NB4 (cell line): ENCODE data around the gene PHLDB3.

Experiments used
- DNase-seq: peaks from one replicate; pipeline ENCODE4 v3.0.0; 2010; ENCODE audit warnings: low read depth
- H3K4me3 ChIP-seq: one replicate; pipeline ENCODE4 v1.5.1; 2011; ENCODE audit warnings: mild to moderate bottlenecking, low read depth, low read length, moderate library complexity
- MYC ChIP-seq: IDR thresholded peaks from 2 replicates; pipeline ENCODE4 v1.6.1; 2011; ENCODE audit warnings: low read depth, low read length
- POLR2A ChIP-seq: IDR thresholded peaks from 2 replicates; pipeline ENCODE4 v1.6.1; 2011; ENCODE audit warnings: mild to moderate bottlenecking; ENCODE audit not compliant: insufficient read length; ENCODE audit errors: extremely low read depth
- TF ChIP-seq, protein P1 (sequence below): IDR thresholded peaks from one replicate; pipeline ENCODE4 v1.5.1; 2012; ENCODE audit warnings: low read depth, low read length
- TF ChIP-seq, protein P2 (sequence below): IDR thresholded peaks from 2 replicates; pipeline ENCODE4 v1.6.1; 2011; ENCODE audit warnings: low read depth, low read length

Gene PHLDB3

DNA sequence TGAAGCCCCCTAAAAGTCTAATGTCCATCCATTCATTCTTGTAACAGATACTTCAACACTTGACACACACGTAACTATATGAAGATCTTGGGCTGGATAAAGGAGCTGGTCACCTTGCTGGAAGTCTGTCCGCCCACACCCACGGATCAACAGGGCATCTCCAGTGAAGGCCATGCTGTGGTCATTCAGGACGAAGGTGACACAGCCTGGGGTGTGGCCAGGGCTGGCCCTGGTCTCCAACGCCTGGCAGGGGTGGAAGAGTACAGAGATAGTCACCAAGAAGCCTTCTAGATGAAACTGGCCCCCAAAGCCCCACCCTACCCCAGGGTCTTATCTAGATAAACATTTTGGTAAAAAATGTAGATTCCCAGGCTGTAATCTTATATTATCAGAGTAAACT is 6.8 kb upstream of the PHLDB3 start:
- TF ChIP-seq, protein P1, sequence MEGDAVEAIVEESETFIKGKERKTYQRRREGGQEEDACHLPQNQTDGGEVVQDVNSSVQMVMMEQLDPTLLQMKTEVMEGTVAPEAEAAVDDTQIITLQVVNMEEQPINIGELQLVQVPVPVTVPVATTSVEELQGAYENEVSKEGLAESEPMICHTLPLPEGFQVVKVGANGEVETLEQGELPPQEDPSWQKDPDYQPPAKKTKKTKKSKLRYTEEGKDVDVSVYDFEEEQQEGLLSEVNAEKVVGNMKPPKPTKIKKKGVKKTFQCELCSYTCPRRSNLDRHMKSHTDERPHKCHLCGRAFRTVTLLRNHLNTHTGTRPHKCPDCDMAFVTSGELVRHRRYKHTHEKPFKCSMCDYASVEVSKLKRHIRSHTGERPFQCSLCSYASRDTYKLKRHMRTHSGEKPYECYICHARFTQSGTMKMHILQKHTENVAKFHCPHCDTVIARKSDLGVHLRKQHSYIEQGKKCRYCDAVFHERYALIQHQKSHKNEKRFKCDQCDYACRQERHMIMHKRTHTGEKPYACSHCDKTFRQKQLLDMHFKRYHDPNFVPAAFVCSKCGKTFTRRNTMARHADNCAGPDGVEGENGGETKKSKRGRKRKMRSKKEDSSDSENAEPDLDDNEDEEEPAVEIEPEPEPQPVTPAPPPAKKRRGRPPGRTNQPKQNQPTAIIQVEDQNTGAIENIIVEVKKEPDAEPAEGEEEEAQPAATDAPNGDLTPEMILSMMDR: no peak
- TF ChIP-seq POLR2A (no peak), MYC (no peak)
- TF ChIP-seq, protein P2, sequence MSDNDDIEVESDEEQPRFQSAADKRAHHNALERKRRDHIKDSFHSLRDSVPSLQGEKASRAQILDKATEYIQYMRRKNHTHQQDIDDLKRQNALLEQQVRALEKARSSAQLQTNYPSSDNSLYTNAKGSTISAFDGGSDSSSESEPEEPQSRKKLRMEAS: no peak
- DNase-seq: no peak
- H3K4me3 ChIP-seq: no peak overlapping the region

DNA sequence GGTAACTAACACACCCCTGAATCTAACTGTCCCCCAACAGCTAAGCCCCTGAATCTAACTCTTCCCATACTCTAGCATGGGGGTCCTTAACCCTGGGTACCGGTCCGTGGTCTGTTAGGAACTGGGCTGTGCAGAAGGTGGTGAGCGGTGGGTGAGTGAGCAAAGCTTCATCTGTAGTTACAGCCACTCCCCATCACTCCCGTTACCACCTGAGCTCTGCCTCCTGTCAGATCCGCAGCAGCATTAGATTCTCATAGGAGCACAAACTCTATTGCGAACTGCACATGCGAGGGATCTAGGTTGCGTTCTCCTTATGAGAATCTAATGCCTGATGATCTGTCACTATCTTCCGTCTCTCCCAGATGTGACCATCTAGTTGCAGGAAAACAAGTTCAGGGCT is 6.2 kb upstream of the PHLDB3 start:
- DNase-seq: no peak
- H3K4me3 ChIP-seq: no peak overlapping the region
- TF ChIP-seq POLR2A (no peak), MYC (no peak)
- TF ChIP-seq, protein P2: no peak
- TF ChIP-seq, protein P1: no peak

DNA sequence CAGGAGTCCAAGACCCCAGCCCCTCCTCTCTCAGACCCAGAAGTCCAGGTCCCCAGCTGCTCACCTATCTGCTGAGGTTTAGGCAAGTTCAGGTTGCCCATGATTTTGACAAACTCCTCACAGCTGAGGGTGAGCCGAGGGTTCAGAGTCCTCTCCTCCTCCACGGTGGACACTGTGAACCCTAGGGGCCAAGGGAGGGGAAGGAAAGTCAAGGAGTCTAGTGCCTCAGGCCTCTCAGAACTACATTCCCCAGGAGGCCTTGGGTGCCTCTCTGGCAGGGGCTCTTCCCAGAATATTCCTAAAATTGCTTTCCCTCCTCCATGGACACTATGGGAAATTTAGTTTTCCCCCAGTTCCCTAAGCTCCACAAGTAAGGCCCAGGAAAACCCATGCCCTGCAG is 3.3 kb upstream of the PHLDB3 start:
- DNase-seq: no peak
- no peak overlapping the region for H3K4me3 ChIP-seq
- TF ChIP-seq, protein P2: no peak
- TF ChIP-seq, protein P1: no peak
- TF ChIP-seq MYC (no peak), POLR2A (no peak)

DNA sequence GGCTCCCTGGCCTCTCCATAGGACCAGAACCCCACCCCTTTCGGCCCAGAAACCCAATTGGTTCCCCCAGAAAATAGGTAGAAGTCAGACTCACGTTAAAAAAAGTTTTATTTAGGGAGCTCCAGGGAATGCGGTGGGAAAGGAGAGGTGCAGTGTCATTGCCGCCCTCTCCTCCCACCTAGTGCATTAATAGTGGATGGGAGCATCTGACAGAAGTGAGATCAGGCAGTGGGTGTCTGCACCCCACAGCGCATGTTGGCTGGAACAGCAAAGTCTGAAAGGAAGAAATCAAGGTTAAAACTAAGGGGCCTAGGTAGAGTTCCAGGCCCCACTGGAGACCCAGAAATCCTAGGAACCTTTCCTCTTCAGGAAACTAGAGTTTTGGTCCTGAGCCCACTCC is 2.1 kb upstream of the PHLDB3 start:
- TF ChIP-seq, protein P2: no peak
- TF ChIP-seq POLR2A (no peak), MYC (no peak)
- TF ChIP-seq, protein P1: no peak
- no peak for DNase-seq
- no peak overlapping the region for H3K4me3 ChIP-seq

DNA sequence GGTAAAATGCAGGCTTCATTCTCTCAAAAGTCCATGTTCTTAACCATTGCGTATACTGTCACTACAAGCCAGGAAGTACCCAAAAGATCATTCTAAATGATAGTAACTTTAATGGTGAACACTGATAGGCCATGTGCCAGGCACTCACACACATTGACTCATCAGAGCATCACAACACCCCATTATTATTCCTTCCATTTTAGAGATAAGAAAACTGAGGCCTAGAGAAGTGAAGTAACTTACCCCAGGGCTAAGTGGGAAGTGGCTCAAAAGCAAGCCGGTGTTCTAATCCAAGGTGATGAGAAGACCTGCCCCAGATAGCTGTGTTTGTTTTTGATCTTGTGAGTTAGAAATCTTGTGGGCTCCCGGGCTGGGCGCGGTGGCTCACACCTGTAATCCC is 1.4 kb upstream of the PHLDB3 start:
- TF ChIP-seq, protein P2: no peak
- TF ChIP-seq, protein P1: no peak
- no peak for TF ChIP-seq POLR2A
- no peak for TF ChIP-seq MYC
- H3K4me3 ChIP-seq: no peak overlapping the region
- no peak for DNase-seq

DNA sequence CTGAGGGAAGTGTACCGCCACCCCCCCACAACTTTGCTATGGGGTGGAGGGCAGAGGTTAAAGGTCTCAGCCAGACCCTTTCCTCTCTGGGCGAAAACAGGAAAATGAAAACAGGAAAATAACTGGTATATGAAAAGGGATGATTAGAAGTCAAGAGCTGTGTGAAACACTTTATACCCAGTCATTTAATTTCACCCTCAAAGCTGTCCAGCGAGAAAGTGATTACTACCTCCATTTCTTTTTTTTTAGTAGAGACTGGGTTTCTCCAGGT is 575 bp upstream of the PHLDB3 start:
- no peak for DNase-seq
- TF ChIP-seq, protein P1: no peak
- TF ChIP-seq POLR2A (no peak), MYC (no peak)
- TF ChIP-seq, protein P2: no peak
- no peak overlapping the region for H3K4me3 ChIP-seq
